ENCODE results near the gene KCNAB2.

DNA sequence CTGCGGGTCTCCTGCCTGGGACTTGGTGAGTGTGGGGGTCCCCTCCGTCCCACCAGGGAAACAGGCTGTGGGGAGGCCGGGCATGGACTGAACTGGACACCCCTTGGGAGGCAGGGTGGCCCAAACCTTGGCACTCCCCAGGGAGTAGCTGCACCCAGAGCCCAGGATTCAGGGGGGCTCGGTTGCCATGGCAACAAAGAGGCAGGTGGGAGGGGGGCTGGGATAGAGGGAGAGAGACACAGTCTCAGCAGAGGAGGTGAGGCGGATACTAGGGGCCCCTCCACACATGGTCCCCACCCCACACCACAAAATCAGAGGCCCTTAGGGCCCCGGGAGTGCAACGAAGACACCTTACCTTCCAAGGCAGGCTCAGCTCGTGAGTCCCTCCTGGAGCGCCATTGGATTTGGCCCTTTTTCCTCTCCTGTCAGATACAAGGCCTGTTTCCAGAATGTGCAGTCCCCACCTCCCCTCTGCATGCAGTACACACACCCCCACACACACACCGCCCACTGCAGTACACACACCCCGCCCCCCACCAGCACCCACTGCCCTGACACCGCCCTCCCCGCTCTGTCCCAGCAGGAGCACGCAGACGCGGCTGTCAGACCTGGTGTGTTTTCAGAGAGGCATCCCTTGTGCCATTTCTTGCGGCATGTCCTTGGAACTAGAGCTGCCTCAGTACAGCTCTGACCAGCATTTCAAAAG lies 27.2 kb downstream of the KCNAB2 start:
- TF ChIP-seq POLR2A (IDR thresholded peaks at IDR 0.05; ENCODE audit: low read depth, low read length): no peak
- no peak for TF ChIP-seq POLR2AphosphoS5 (IDR thresholded peaks at IDR 0.05; ENCODE audit: low read depth, low read length)
- TF ChIP-seq TAF1 (IDR thresholded peaks at IDR 0.05; ENCODE audit: borderline replicate concordance, low read depth, low read length): no peak

All from GM12892 (cell line).